GM23338 (cell line): ENCODE results near the gene MACO1.

ENCODE experiments used
- CREB1 ChIP-seq: fragments of 250-450 bp; sonication (Bioruptor Pico); IDR thresholded peaks from 2 replicates; pipeline ENCODE4 v1.5.0; 2020; ENCODE audit warnings: low read depth, mild to moderate bottlenecking, moderate library complexity
- JUNB ChIP-seq: IDR thresholded peaks from one replicate; pipeline ENCODE4 v1.6.1; 2016; ENCODE audit warnings: antibody characterized with exemption; ENCODE audit not compliant: unreplicated experiment
- TF ChIP-seq, protein P1 (sequence below), 2 experiments: fragments of 200-600 bp in 1 of 2; sonication (generic) in 1 of 2; conservative IDR thresholded peaks; 2 replicates each; pipeline versions ENCODE4 v1.5.1 to v1.6.1; 2016 to 2017; ENCODE audit warnings: antibody characterized with exemption in 2 of 2, low read depth in 2 of 2, mild to moderate bottlenecking in 2 of 2, moderate library complexity in 1 of 2

DNA sequence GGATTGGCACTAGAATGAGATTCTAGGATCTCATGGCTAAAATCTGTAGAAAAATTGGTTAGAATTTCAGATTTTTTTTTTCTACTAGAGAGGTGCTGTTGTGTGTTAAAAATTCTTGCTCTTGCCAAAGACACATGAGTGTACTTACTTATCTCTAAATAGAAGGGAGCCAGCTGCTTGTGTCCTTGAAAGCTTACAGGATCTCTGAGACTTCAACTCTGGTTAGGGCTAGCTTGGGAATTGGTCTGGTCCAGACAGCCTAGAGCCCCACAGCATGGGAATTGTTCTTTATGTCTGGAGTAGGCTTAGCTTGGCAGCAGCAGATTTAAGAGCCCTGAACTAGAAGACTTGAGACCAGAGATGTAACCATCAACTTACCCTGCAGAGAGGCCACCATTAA lies 37.3 kb downstream of the MACO1 start:
- TF ChIP-seq, protein P1, sequence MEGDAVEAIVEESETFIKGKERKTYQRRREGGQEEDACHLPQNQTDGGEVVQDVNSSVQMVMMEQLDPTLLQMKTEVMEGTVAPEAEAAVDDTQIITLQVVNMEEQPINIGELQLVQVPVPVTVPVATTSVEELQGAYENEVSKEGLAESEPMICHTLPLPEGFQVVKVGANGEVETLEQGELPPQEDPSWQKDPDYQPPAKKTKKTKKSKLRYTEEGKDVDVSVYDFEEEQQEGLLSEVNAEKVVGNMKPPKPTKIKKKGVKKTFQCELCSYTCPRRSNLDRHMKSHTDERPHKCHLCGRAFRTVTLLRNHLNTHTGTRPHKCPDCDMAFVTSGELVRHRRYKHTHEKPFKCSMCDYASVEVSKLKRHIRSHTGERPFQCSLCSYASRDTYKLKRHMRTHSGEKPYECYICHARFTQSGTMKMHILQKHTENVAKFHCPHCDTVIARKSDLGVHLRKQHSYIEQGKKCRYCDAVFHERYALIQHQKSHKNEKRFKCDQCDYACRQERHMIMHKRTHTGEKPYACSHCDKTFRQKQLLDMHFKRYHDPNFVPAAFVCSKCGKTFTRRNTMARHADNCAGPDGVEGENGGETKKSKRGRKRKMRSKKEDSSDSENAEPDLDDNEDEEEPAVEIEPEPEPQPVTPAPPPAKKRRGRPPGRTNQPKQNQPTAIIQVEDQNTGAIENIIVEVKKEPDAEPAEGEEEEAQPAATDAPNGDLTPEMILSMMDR (conservative IDR thresholded peaks at IDR 0.05; ENCODE audit: low read depth in 2 of 2), result no peak
- TF ChIP-seq JUNB (no peak), CREB1 (CRISPR knock-in tag) (no peak)
